Neural cell (in vitro differentiated cells): Measurements from ENCODE around the gene KIF22. TPM values are rescaled to one million over a fixed set of nuclear protein-coding genes. Genes with fewer than 3 reads are reported as not detected.
"Not testable (repeated sequence)": the region's sequence is repeated elsewhere in the genome, so short reads cannot be mapped to it uniquely, and the experiment has no call there.

ENCODE experiments used
- H2AFZ ChIP-seq: fragments of 200-600, 300-800 bp; sonication (generic), shearing (Covaris generic); 2 replicates; pipeline ENCODE4 v1.6.0; 2014; ENCODE audit warnings: low read depth, mild to moderate bottlenecking, antibody characterized with exemption, low read length, moderate library complexity
- H3F3A ChIP-seq: fragments of 200-600 bp; shearing (Covaris generic); 2 replicates; pipeline ENCODE4 v1.6.1; 2016; ENCODE audit warnings: mild to moderate bottlenecking, moderate library complexity, mixed read lengths, antibody characterized with exemption, low read length; ENCODE audit not compliant: insufficient read depth, poor library complexity, severe bottlenecking
- H3K27ac ChIP-seq: fragments of 200-600, 300-800 bp; sonication (generic), shearing (Covaris generic); 2 replicates; pipeline ENCODE4 v1.5.1; 2014; ENCODE audit warnings: mild to moderate bottlenecking, low read length, moderate library complexity
- H3K27me3 ChIP-seq: fragments of 300-800, 200-600 bp; sonication (generic), shearing (Covaris generic); 2 replicates; pipeline ENCODE4 v1.6.0; 2014; ENCODE audit warnings: mild to moderate bottlenecking, low read depth, low read length, moderate library complexity; ENCODE audit not compliant: insufficient read depth
- H3K36me3 ChIP-seq: fragments of 300-800, 200-600 bp; sonication (generic), shearing (Covaris generic); 2 replicates; pipeline ENCODE4 v1.5.1; 2014; ENCODE audit warnings: mild to moderate bottlenecking, antibody characterized with exemption, low read length, moderate library complexity; ENCODE audit not compliant: insufficient read depth
- H3K4me2 ChIP-seq: fragments of 300-800, 200-600 bp; sonication (generic), shearing (Covaris generic); 2 replicates; pipeline ENCODE4 v1.6.0; 2014; ENCODE audit warnings: mild to moderate bottlenecking, low read length
- H3K4me3 ChIP-seq: fragments of 300-800, 200-600 bp; sonication (generic), shearing (Covaris generic); 2 replicates; pipeline ENCODE4 v1.5.1; 2014; ENCODE audit warnings: mild to moderate bottlenecking, low read length, moderate library complexity
- H3K79me2 ChIP-seq: fragments of 200-600 bp; shearing (Covaris generic); replicated peaks from 2 replicates; pipeline ENCODE4 v1.6.0; 2014; ENCODE audit warnings: mild to moderate bottlenecking, low read length, moderate library complexity; ENCODE audit not compliant: insufficient read depth
- H3K9ac ChIP-seq: fragments of 300-800, 200-600 bp; sonication (generic), shearing (Covaris generic); 2 replicates; pipeline ENCODE4 v1.6.1; 2016; ENCODE audit warnings: mild to moderate bottlenecking, low read length, mixed read lengths
- H3K9me2 ChIP-seq: fragments of 200-600 bp; shearing (Covaris generic); 2 replicates; pipeline ENCODE4 v1.6.1; 2016; ENCODE audit warnings: mild to moderate bottlenecking, low read length, mixed read lengths; ENCODE audit not compliant: insufficient read depth
- H3K9me3 ChIP-seq: fragments of 200-600, 300-800 bp; sonication (generic), shearing (Covaris generic); 2 replicates; pipeline ENCODE4 v1.6.1; 2016; ENCODE audit warnings: mild to moderate bottlenecking, mixed run types, low read length, moderate library complexity, mixed read lengths
- H4K20me1 ChIP-seq: fragments of 200-600 bp; shearing (Covaris generic); 2 replicates; pipeline ENCODE4 v1.6.1; 2016; ENCODE audit warnings: mild to moderate bottlenecking, mixed run types; ENCODE audit not compliant: insufficient read depth
- EP300 ChIP-seq: fragments of 450-650 bp; conservative IDR thresholded peaks from 2 replicates; pipeline ENCODE4 v1.6.1; 2014; ENCODE audit warnings: antibody characterized with exemption, mild to moderate bottlenecking, moderate library complexity; ENCODE audit not compliant: poor library complexity, severe bottlenecking
- EZH2 ChIP-seq: fragments of 200-600, 300-800 bp; shearing (Covaris generic), sonication (generic); IDR thresholded peaks from 2 replicates; pipeline ENCODE4 v1.6.1; 2014; ENCODE audit warnings: antibody characterized with exemption, low read length, borderline replicate concordance, mild to moderate bottlenecking; ENCODE audit not compliant: insufficient read depth, poor library complexity, severe bottlenecking
- MXI1 ChIP-seq: fragments of 450-650 bp; conservative IDR thresholded peaks from 2 replicates; pipeline ENCODE4 v1.6.1; 2014; ENCODE audit warnings: antibody characterized with exemption, mild to moderate bottlenecking; ENCODE audit not compliant: poor library complexity, severe bottlenecking
- POLR2AphosphoS5 ChIP-seq: IDR thresholded peaks from 2 replicates; pipeline ENCODE4 v1.6.1; 2012
- RAD21 ChIP-seq: fragments of 450-650 bp; conservative IDR thresholded peaks from 2 replicates; pipeline ENCODE4 v1.6.1; 2014; ENCODE audit warnings: antibody characterized with exemption, mild to moderate bottlenecking, moderate library complexity
- REST ChIP-seq: IDR thresholded peaks from 2 replicates; pipeline ENCODE4 v1.6.1; 2012; ENCODE audit warnings: borderline replicate concordance
- SMC3 ChIP-seq: fragments of 450-650 bp; conservative IDR thresholded peaks from 2 replicates; pipeline ENCODE4 v1.6.1; 2014; ENCODE audit warnings: antibody characterized with exemption, mild to moderate bottlenecking, moderate library complexity; ENCODE audit not compliant: poor library complexity
- TAF1 ChIP-seq: IDR thresholded peaks from 2 replicates; pipeline ENCODE4 v1.6.1; 2012; ENCODE audit warnings: low read depth
- polyA plus RNA-seq: library from polyadenylated mRNA; depleted of rRNA; stranded (reverse); fragments of >200 nt; gene quantifications from 2 replicates; pipeline ENCODE4 v1.2.3, GENCODE V29; 2014
- TF ChIP-seq, protein P1 (sequence below): fragments of 450-650 bp; IDR thresholded peaks from 2 replicates; pipeline ENCODE4 v1.5.1; 2014; ENCODE audit warnings: antibody characterized with exemption, mild to moderate bottlenecking, moderate library complexity; ENCODE audit not compliant: poor library complexity, severe bottlenecking

KIF22 gene
- polyA plus RNA-seq, 1 donor from 2014 or later, result 81.1 TPM

GRCh38 chr16:29745853-29746345 is 44.7 kb upstream of the KIF22 start, which contains the start of gene C16orf54:
TSS of gene C16orf54 (minus strand) at chr16:29745990. CDS start at chr16:29744951, 1,039 bp downstream.
- Histone ChIP-seq H4K20me1 (no peaks in the 10 kb centered on the region), H3K27ac (no peak within 1 kb of the TSS), H3K9me2 (no peaks in the 10 kb centered on the region), H3K36me3 (no peaks in the 10 kb centered on the region), H3K4me3 (no peak within 1 kb of the TSS), H3K4me2 (no peak within 1 kb of the TSS), H3K27me3 (no peaks in the 10 kb centered on the region), H3K9me3 (no peaks in the 10 kb centered on the region), H2AFZ (no peak within 1 kb of the TSS), H3F3A (no peaks in the 10 kb centered on the region), H3K79me2 (no peaks in the 10 kb centered on the region), H3K9ac (no peak within 1 kb of the TSS)
- TF ChIP-seq REST (no peak), TAF1 (no peak), EP300 (no peak), SMC3 (no peak), RAD21 (no peak), MXI1 (no peak), EZH2 (no peak), POLR2AphosphoS5 (no peak)
- TF ChIP-seq, protein P1, sequence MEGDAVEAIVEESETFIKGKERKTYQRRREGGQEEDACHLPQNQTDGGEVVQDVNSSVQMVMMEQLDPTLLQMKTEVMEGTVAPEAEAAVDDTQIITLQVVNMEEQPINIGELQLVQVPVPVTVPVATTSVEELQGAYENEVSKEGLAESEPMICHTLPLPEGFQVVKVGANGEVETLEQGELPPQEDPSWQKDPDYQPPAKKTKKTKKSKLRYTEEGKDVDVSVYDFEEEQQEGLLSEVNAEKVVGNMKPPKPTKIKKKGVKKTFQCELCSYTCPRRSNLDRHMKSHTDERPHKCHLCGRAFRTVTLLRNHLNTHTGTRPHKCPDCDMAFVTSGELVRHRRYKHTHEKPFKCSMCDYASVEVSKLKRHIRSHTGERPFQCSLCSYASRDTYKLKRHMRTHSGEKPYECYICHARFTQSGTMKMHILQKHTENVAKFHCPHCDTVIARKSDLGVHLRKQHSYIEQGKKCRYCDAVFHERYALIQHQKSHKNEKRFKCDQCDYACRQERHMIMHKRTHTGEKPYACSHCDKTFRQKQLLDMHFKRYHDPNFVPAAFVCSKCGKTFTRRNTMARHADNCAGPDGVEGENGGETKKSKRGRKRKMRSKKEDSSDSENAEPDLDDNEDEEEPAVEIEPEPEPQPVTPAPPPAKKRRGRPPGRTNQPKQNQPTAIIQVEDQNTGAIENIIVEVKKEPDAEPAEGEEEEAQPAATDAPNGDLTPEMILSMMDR, result no peak

- H3K79me2 ChIP-seq, H3K9me2 ChIP-seq, H3K9ac ChIP-seq, H2AFZ ChIP-seq, H3K4me2 ChIP-seq, H4K20me1 ChIP-seq, H3K9me3 ChIP-seq, H3K36me3 ChIP-seq, H3K4me3 ChIP-seq, H3F3A ChIP-seq, H3K27ac ChIP-seq, H3K27me3 ChIP-seq: not testable (repeated sequence)
Measured at GRCh38 chr16:29746518-29746917, 44.0 kb upstream of the KIF22 start.
